ENCODE results near the gene AGBL4. TPM values are rescaled to one million over a fixed set of nuclear protein-coding genes. Genes with fewer than 3 reads are reported as not detected.

Gene AGBL4
- total RNA-seq, 1 donor from 2014 or later: 0.39 TPM

- H3K4me1 Mint-ChIP-seq (ENCODE audit: unreplicated experiment): no peaks in the 10 kb centered on the region
- no peak for TF ChIP-seq CTCF (conservative IDR thresholded peaks at IDR 0.05)
- no peak overlapping the region for H3K27ac Mint-ChIP-seq
- peaks cover 32% of the 10 kb centered on the region for H3K27me3 Mint-ChIP-seq
- no peak for DNase-seq (ENCODE audit: extremely low spot score, unreplicated experiment)
- H3K36me3 Mint-ChIP-seq: no peaks in the 10 kb centered on the region
- no peak overlapping the region for H3K4me3 Mint-ChIP-seq
- H3K9me3 Mint-ChIP-seq: no peaks in the 10 kb centered on the region
These were observed 1457.3 kb downstream of the AGBL4 start for GRCh38 chr1:48566492-48566891.

GRCh38 chr1:48563021-48563420 is 1460.7 kb downstream of the AGBL4 start:
- peaks cover 40% of the 10 kb centered on the region for H3K27me3 Mint-ChIP-seq
- no peak overlapping the region for H3K27ac Mint-ChIP-seq
- no peak overlapping the region for H3K4me3 Mint-ChIP-seq
- no peaks in the 10 kb centered on the region for H3K4me1 Mint-ChIP-seq (ENCODE audit: unreplicated experiment)
- H3K36me3 Mint-ChIP-seq: no peaks in the 10 kb centered on the region
- H3K9me3 Mint-ChIP-seq: no peaks in the 10 kb centered on the region
- DNase-seq (ENCODE audit: extremely low spot score, unreplicated experiment): no peak
- no peak for TF ChIP-seq CTCF (conservative IDR thresholded peaks at IDR 0.05)

- H3K9me3 Mint-ChIP-seq: no peaks in the 10 kb centered on the region
- no peak for DNase-seq (ENCODE audit: extremely low spot score, unreplicated experiment)
- no peak overlapping the region for H3K4me3 Mint-ChIP-seq
- H3K36me3 Mint-ChIP-seq: no peaks in the 10 kb centered on the region
- H3K27me3 Mint-ChIP-seq: peaks cover 41% of the 10 kb centered on the region
- H3K27ac Mint-ChIP-seq: no peak overlapping the region
- no peak for TF ChIP-seq CTCF (conservative IDR thresholded peaks at IDR 0.05)
- H3K4me1 Mint-ChIP-seq (ENCODE audit: unreplicated experiment): no peaks in the 10 kb centered on the region
These were observed 1462.3 kb downstream of the AGBL4 start for GRCh38 chr1:48561444-48561843.

GRCh38 chr1:48560577-48560976 is 1463.2 kb downstream of the AGBL4 start:
- no peak for TF ChIP-seq CTCF (conservative IDR thresholded peaks at IDR 0.05)
- Mint-ChIP-seq H3K27ac (no peak overlapping the region), H3K27me3 (peaks cover 47% of the 10 kb centered on the region)

GRCh38 chr1:48560116-48560515 is 1463.6 kb downstream of the AGBL4 start:
- Mint-ChIP-seq H3K27ac (no peak overlapping the region), H3K9me3 (no peaks in the 10 kb centered on the region), H3K36me3 (no peaks in the 10 kb centered on the region), H3K27me3 (peaks cover 49% of the 10 kb centered on the region), H3K4me1 (ENCODE audit: unreplicated experiment) (no peaks in the 10 kb centered on the region), H3K4me3 (no peak overlapping the region)
- no peak for DNase-seq (ENCODE audit: extremely low spot score, unreplicated experiment)
- no peak for TF ChIP-seq CTCF (conservative IDR thresholded peaks at IDR 0.05)

More at GRCh38 chr1:48560577-48560976, 1463.2 kb downstream of the AGBL4 start:
- no peak for DNase-seq (ENCODE audit: extremely low spot score, unreplicated experiment)
- no peaks in the 10 kb centered on the region for H3K36me3 Mint-ChIP-seq
- H3K4me1 Mint-ChIP-seq (ENCODE audit: unreplicated experiment): no peaks in the 10 kb centered on the region
- no peaks in the 10 kb centered on the region for H3K9me3 Mint-ChIP-seq
- no peak overlapping the region for H3K4me3 Mint-ChIP-seq

GRCh38 chr1:48558366-48558765 is 1465.4 kb downstream of the AGBL4 start:
- no peaks in the 10 kb centered on the region for H3K4me1 Mint-ChIP-seq (ENCODE audit: unreplicated experiment)
- H3K27ac Mint-ChIP-seq: no peak overlapping the region
- no peak overlapping the region for H3K4me3 Mint-ChIP-seq
- H3K9me3 Mint-ChIP-seq: no peaks in the 10 kb centered on the region
- no peak for DNase-seq (ENCODE audit: extremely low spot score, unreplicated experiment)
- no peak for TF ChIP-seq CTCF (conservative IDR thresholded peaks at IDR 0.05)
- no peaks in the 10 kb centered on the region for H3K36me3 Mint-ChIP-seq
- H3K27me3 Mint-ChIP-seq: peaks cover 39% of the 10 kb centered on the region
